Mucosa of rectum (tissue), 2 donors: ENCODE results near the gene MPPED1.

Source experiments
- H3K27ac ChIP-seq, 2 donors: one replicate each; pipeline ENCODE4 v1.7.0; 2013; ENCODE audit warnings: inconsistent platforms in 2 of 2, low read depth in 2 of 2, low read length in 2 of 2
- H3K27me3 ChIP-seq, 2 donors: one replicate each; pipeline ENCODE4 v1.7.0; 2013; ENCODE audit warnings: low read length in 2 of 2; ENCODE audit not compliant: control insufficient read depth in 2 of 2, insufficient read depth in 2 of 2
- H3K36me3 ChIP-seq, 2 donors: one replicate each; pipeline ENCODE4 v1.7.0; 2013; ENCODE audit warnings: low read length in 2 of 2; ENCODE audit not compliant: control insufficient read depth in 2 of 2, insufficient read depth in 2 of 2
- H3K4me1 ChIP-seq, 2 donors: one replicate each; pipeline ENCODE4 v1.7.0; 2013; ENCODE audit warnings: low read length in 2 of 2, mild to moderate bottlenecking in 1 of 2; ENCODE audit not compliant: control insufficient read depth in 2 of 2, insufficient read depth in 2 of 2
- H3K4me3 ChIP-seq, 2 donors: one replicate each; pipeline ENCODE4 v1.7.0; 2013; ENCODE audit warnings: low read length in 2 of 2
- H3K9ac ChIP-seq, 2 donors: one replicate each; pipeline ENCODE4 v1.7.0; 2013; ENCODE audit warnings: low read length in 2 of 2, low read depth in 1 of 2, mild to moderate bottlenecking in 1 of 2
- H3K9me3 ChIP-seq, 2 donors: one replicate each; pipeline ENCODE4 v1.7.0; 2013; ENCODE audit warnings: low read length in 2 of 2; ENCODE audit not compliant: control insufficient read depth in 2 of 2
- donor health status: healthy.
- donor health status: Normal muscosa, but diverticular disease.

MPPED1 gene

GRCh38 chr22:43553451-43554258 lies 141.8 kb downstream of the MPPED1 start:
- Histone ChIP-seq H3K27ac (no peak overlapping the region), H3K9me3 (no peaks in the 10 kb centered on the region), H3K36me3 (no peaks in the 10 kb centered on the region), H3K9ac (no peak overlapping the region), H3K27me3 (no peaks in the 10 kb centered on the region), H3K4me1 (no peaks in the 10 kb centered on the region), H3K4me3 (no peak overlapping the region)

- Histone ChIP-seq H3K36me3 (no peaks in the 10 kb centered on the region), H3K27ac (no peak overlapping the region), H3K9ac (no peak overlapping the region), H3K4me1 (no peaks in the 10 kb centered on the region), H3K9me3 (no peaks in the 10 kb centered on the region), H3K4me3 (no peak overlapping the region), H3K27me3 (no peaks in the 10 kb centered on the region)
Measured at GRCh38 chr22:43554259-43554636, 142.4 kb downstream of the MPPED1 start.

DNA sequence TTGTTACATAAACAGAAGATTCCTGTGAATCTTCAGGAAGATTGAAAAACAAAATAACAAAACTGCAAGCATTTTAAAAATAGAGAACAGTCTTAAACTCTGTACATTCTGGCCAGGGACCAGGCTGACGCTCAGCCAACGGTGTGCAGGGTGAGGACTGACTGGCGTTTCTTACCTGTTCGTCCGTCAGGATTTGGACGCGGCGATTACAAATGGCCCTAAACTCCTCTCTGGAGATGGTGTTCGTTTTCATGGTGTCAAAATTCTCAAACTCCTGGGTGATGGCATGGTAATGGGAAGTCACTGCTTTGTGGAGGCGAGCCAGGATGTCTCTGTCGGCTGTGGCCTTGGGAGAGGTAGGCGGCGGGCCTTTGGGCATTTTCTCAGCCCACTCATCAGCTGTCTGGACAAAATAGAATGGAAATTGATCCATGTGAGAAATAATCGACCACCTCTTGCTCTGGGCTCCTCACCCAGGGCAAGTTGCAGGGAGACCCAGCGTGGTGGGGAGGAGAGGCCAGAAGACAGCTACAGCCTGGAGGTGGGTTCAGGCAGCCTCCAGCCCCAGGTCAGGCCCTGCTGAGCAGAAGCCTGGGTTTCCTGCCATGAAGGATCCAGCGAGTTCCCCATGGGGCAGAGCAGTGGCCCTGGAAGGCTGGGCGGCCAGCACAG lies 143.0 kb downstream of the MPPED1 start:
- no peaks in the 10 kb centered on the region for H3K27me3 ChIP-seq
- H3K36me3 ChIP-seq, result no peaks in the 10 kb centered on the region
- no peak overlapping the region for H3K27ac ChIP-seq
- no peak overlapping the region for H3K9ac ChIP-seq
- no peaks in the 10 kb centered on the region for H3K9me3 ChIP-seq
- H3K4me3 ChIP-seq, result no peak overlapping the region
- H3K4me1 ChIP-seq, result no peaks in the 10 kb centered on the region

DNA sequence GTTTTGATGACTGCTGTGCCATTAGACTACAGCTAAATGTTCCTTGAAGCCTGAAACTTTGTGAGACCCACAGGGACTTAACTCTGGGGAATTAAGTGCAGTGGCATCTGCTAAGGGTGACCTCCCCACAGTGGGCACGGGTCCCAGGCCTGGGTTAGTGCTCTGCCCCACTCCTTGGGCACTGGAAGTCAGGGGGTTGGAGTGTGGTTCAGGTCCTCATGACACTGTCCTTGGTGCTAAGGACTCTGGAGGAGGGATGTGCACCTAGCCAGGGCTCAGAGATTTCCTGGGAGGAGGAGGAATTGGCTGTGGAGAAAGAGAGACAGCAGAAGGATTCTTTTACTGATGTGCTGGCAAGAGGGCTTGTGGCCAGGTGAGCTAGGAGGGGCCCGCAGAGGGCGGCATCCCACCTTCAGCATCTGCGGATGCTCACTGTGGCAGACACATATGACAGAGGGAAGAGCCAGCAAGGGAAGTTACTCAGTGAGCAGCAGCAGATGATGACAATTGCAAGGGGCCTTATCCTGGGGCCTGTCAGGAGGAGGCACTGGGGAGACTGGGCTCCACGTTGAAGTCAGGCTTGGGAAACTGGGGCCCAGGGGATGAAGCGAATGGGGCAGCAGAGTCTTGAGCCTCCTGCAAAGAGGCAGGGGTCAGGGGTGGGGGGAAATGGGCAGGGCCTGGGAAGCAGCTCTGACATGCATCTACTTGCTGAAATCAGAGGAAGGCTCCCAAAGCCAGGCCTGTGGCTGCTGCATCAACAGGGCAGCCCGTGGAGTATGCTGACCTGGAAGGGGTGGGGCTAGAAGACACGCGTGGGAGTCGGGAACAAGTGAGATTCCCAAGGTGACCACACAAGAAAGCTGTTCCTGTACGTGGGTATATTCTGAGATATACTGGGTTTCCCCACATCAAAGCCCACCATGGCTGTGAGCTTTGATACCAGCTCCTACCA lies 144.0 kb downstream of the MPPED1 start:
- no peaks in the 10 kb centered on the region for H3K27me3 ChIP-seq
- no peaks in the 10 kb centered on the region for H3K4me1 ChIP-seq
- no peaks in the 10 kb centered on the region for H3K9me3 ChIP-seq
- no peak overlapping the region for H3K27ac ChIP-seq
- H3K9ac ChIP-seq, result no peak overlapping the region
- no peak overlapping the region for H3K4me3 ChIP-seq
- no peaks in the 10 kb centered on the region for H3K36me3 ChIP-seq
